WTC11 (cell line): ENCODE results near the gene NCL. TPM values are rescaled to one million over a fixed set of nuclear protein-coding genes. Genes with fewer than 3 reads are reported as not detected.

Source experiments
- ATF1 ChIP-seq: sonication (generic); formaldehyde crosslinking; IDR thresholded peaks from 2 replicates; pipeline ENCODE4 v1.8.1; 2023; ENCODE audit warnings: mild to moderate bottlenecking, moderate library complexity, missing genetic modification reagents
- ETV6 ChIP-seq: sonication (generic); formaldehyde crosslinking; IDR thresholded peaks from 2 replicates; pipeline ENCODE4 v1.8.1; 2022; ENCODE audit warnings: mild to moderate bottlenecking, missing genetic modification reagents
- FOXJ3 ChIP-seq: sonication (generic); formaldehyde crosslinking; IDR thresholded peaks from 2 replicates; pipeline ENCODE4 v1.9.0; 2021; ENCODE audit warnings: missing genetic modification reagents, mild to moderate bottlenecking, borderline replicate concordance
- JAZF1 ChIP-seq: fragments of 250-450 bp; sonication (Bioruptor Pico); IDR thresholded peaks from 2 replicates; pipeline ENCODE4 v1.9.0; 2021; ENCODE audit warnings: moderate library complexity, mild to moderate bottlenecking, inconsistent platforms
- NR1H2 ChIP-seq: sonication (generic); formaldehyde crosslinking; IDR thresholded peaks from 2 replicates; pipeline ENCODE4 v1.9.0; 2021; ENCODE audit warnings: mild to moderate bottlenecking, moderate library complexity, missing genetic modification reagents
- OVOL2 ChIP-seq: fragments of 250-450 bp; sonication (Bioruptor Pico); IDR thresholded peaks from 2 replicates; pipeline ENCODE4 v1.9.0; 2021; ENCODE audit warnings: mild to moderate bottlenecking, borderline replicate concordance
- RELA ChIP-seq: sonication (generic); formaldehyde crosslinking; IDR thresholded peaks from 2 replicates; pipeline ENCODE4 v1.8.1; 2022; ENCODE audit warnings: missing genetic modification reagents, mild to moderate bottlenecking, borderline replicate concordance
- SMAD3 ChIP-seq: sonication (generic); formaldehyde crosslinking; IDR thresholded peaks from 2 replicates; pipeline ENCODE4 v1.8.0; 2022; ENCODE audit warnings: missing genetic modification reagents, mild to moderate bottlenecking, borderline replicate concordance
- SMAD4 ChIP-seq: sonication (generic); formaldehyde crosslinking; IDR thresholded peaks from 2 replicates; pipeline ENCODE4 v1.8.0; 2022; ENCODE audit warnings: mild to moderate bottlenecking, missing genetic modification reagents
- TEAD1 ChIP-seq: sonication (generic); formaldehyde crosslinking; IDR thresholded peaks from 2 replicates; pipeline ENCODE4 v1.8.0; 2022; ENCODE audit warnings: mild to moderate bottlenecking, missing genetic modification reagents
- TP53 ChIP-seq: sonication (generic); formaldehyde crosslinking; IDR thresholded peaks from 2 replicates; pipeline ENCODE4 v1.8.1; 2023; ENCODE audit warnings: mild to moderate bottlenecking, missing genetic modification reagents
- ZBTB21 ChIP-seq: sonication (generic); formaldehyde crosslinking; IDR thresholded peaks from 2 replicates; pipeline ENCODE4 v1.8.1; 2023; ENCODE audit warnings: mild to moderate bottlenecking, missing genetic modification reagents, borderline replicate concordance
- ZNF263 ChIP-seq: sonication (generic); formaldehyde crosslinking; IDR thresholded peaks from 2 replicates; pipeline ENCODE4 v1.8.1; 2022; ENCODE audit warnings: low read depth, mild to moderate bottlenecking, moderate library complexity, missing genetic modification reagents
- ZNF317 ChIP-seq: sonication (generic); formaldehyde crosslinking; IDR thresholded peaks from 2 replicates; pipeline ENCODE4 v1.8.1; 2023; ENCODE audit warnings: low read depth, mild to moderate bottlenecking, moderate library complexity, missing genetic modification reagents, borderline replicate concordance
- ZNF423 ChIP-seq: fragments of 250-450 bp; sonication (Bioruptor Pico); IDR thresholded peaks from 2 replicates; pipeline ENCODE4 v2.1.2; 2022; ENCODE audit warnings: mild to moderate bottlenecking, moderate library complexity
- ZNF671 ChIP-seq: fragments of 250-450 bp; sonication (Bioruptor Pico); IDR thresholded peaks from 2 replicates; pipeline ENCODE4 v1.8.0; 2021; ENCODE audit warnings: mild to moderate bottlenecking
- total RNA-seq: library from RNA; stranded (reverse); gene quantifications from 3 replicates; pipeline ENCODE4 v1.2.3, GENCODE V29; 2021
- TF ChIP-seq, protein P1 (sequence below): sonication (generic); formaldehyde crosslinking; conservative IDR thresholded peaks from 2 replicates; pipeline ENCODE4 v1.8.1; 2023; ENCODE audit warnings: mild to moderate bottlenecking, low read depth, missing genetic modification reagents, moderate library complexity
- TF ChIP-seq, protein P2 (sequence below): fragments of 250-450 bp; sonication (Bioruptor Pico); IDR thresholded peaks from 2 replicates; pipeline ENCODE4 v1.8.0; 2021; ENCODE audit warnings: mild to moderate bottlenecking
- TF ChIP-seq, protein P3 (sequence below): sonication (generic); formaldehyde crosslinking; IDR thresholded peaks from 2 replicates; pipeline ENCODE4 v1.8.1; 2023; ENCODE audit warnings: mild to moderate bottlenecking, moderate library complexity, missing genetic modification reagents
- TF ChIP-seq, protein P4 (sequence below): sonication (generic); formaldehyde crosslinking; IDR thresholded peaks from 2 replicates; pipeline ENCODE4 v1.8.0; 2023; ENCODE audit warnings: missing genetic modification reagents
- TF ChIP-seq, protein P5 (sequence below): sonication (generic); formaldehyde crosslinking; IDR thresholded peaks from 2 replicates; pipeline ENCODE4 v1.8.1; 2022; ENCODE audit warnings: mild to moderate bottlenecking, moderate library complexity, missing genetic modification reagents
- TF ChIP-seq, protein P6 (sequence below): sonication (generic); formaldehyde crosslinking; IDR thresholded peaks from 2 replicates; pipeline ENCODE4 v1.8.1; 2022; ENCODE audit warnings: low read depth, mild to moderate bottlenecking, moderate library complexity, missing genetic modification reagents, borderline replicate concordance
- TF ChIP-seq, protein P7 (sequence below): sonication (generic); formaldehyde crosslinking; IDR thresholded peaks from 2 replicates; pipeline ENCODE4 v1.8.1; 2023; ENCODE audit warnings: mild to moderate bottlenecking, missing genetic modification reagents
- TF ChIP-seq, protein P8 (sequence below): fragments of 250-450 bp; sonication (Bioruptor Pico); conservative IDR thresholded peaks from 2 replicates; pipeline ENCODE4 v1.9.0; 2021; ENCODE audit warnings: mild to moderate bottlenecking

The NCL gene
- total RNA-seq, 1 experiment from 2014 or later: 1,223 TPM

DNA sequence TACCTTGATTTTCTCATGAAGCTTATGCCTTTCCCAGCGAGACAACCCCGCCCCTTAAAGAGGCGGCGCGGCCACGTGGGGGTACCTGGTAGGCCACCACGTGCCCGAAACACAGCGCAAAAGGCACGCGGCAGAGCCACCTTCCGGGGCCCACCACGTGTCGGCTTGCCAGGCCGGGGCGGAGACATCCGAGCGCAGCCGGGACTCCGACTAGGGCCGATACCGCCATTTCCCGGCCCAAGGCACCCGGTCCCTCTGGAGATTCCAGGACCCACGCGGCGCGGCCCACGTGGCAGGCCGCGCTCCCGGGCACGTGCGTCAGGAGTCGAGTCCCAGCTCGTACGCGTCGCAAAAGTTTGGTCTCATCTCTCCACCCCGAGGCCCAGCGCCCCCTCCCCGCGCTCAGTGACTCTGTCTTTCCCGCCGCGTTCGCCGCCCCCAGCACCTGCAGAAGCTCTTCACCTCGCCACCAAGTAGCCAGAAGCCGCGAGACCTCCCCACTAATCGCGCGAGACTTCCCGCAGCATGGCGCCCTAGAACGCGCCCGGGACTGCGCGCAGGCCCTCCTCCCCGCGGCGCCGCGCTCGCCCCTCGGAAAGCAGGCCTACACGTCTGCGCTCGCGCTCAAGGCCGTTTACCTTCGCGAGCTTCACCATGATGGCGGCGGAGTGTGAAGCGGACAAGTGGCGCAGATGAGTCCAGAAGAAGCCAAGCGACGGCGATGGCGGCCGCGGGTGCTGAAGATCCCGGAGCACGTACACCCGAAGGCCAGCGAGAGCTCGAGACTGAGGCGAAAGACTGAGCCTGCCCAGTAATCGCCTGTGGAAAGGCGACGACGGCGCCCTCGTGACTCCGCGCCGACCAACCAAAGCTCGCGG is at the start of gene NCL (continued):
- TF ChIP-seq ATF1 (0 out of 2 replicates have a peak, but pooled peaks have one; percentile 19), OVOL2 (CRISPR knock-in tag) (no peak), NR1H2 (CRISPR knock-in tag) (no peak), JAZF1 (CRISPR knock-in tag) (no peak), TEAD1 (peak; percentile 80), SMAD3 (CRISPR knock-in tag) (peak; percentile 72; the same call in 1 of the 2 replicates), TP53 (CRISPR knock-in tag) (peak; percentile 88; the same call in 1 of the 2 replicates), ZNF423 (CRISPR knock-in tag) (no peak), ZBTB21 (CRISPR knock-in tag) (peak; percentile 81; the same call in 1 of the 2 replicates), ZNF671 (CRISPR knock-in tag) (no peak), ZNF263 (CRISPR knock-in tag) (no peak), ZNF317 (CRISPR knock-in tag) (0 out of 2 replicates have a peak, but pooled peaks have one; percentile 31), SMAD4 (CRISPR knock-in tag) (peak; percentile 74; the same call in 1 of the 2 replicates), RELA (peak; percentile 55; the same call in 1 of the 2 replicates), ETV6 (CRISPR knock-in tag) (peak; percentile 76), FOXJ3 (CRISPR knock-in tag) (no peak)
- TF ChIP-seq, protein P1, sequence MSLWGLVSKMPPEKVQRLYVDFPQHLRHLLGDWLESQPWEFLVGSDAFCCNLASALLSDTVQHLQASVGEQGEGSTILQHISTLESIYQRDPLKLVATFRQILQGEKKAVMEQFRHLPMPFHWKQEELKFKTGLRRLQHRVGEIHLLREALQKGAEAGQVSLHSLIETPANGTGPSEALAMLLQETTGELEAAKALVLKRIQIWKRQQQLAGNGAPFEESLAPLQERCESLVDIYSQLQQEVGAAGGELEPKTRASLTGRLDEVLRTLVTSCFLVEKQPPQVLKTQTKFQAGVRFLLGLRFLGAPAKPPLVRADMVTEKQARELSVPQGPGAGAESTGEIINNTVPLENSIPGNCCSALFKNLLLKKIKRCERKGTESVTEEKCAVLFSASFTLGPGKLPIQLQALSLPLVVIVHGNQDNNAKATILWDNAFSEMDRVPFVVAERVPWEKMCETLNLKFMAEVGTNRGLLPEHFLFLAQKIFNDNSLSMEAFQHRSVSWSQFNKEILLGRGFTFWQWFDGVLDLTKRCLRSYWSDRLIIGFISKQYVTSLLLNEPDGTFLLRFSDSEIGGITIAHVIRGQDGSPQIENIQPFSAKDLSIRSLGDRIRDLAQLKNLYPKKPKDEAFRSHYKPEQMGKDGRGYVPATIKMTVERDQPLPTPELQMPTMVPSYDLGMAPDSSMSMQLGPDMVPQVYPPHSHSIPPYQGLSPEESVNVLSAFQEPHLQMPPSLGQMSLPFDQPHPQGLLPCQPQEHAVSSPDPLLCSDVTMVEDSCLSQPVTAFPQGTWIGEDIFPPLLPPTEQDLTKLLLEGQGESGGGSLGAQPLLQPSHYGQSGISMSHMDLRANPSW (CRISPR knock-in tag): peak; percentile 87; the same call in 1 of the 2 replicates
- TF ChIP-seq, protein P2, sequence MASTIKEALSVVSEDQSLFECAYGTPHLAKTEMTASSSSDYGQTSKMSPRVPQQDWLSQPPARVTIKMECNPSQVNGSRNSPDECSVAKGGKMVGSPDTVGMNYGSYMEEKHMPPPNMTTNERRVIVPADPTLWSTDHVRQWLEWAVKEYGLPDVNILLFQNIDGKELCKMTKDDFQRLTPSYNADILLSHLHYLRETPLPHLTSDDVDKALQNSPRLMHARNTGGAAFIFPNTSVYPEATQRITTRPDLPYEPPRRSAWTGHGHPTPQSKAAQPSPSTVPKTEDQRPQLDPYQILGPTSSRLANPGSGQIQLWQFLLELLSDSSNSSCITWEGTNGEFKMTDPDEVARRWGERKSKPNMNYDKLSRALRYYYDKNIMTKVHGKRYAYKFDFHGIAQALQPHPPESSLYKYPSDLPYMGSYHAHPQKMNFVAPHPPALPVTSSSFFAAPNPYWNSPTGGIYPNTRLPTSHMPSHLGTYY (CRISPR knock-in tag): no peak
- TF ChIP-seq, protein P3, sequence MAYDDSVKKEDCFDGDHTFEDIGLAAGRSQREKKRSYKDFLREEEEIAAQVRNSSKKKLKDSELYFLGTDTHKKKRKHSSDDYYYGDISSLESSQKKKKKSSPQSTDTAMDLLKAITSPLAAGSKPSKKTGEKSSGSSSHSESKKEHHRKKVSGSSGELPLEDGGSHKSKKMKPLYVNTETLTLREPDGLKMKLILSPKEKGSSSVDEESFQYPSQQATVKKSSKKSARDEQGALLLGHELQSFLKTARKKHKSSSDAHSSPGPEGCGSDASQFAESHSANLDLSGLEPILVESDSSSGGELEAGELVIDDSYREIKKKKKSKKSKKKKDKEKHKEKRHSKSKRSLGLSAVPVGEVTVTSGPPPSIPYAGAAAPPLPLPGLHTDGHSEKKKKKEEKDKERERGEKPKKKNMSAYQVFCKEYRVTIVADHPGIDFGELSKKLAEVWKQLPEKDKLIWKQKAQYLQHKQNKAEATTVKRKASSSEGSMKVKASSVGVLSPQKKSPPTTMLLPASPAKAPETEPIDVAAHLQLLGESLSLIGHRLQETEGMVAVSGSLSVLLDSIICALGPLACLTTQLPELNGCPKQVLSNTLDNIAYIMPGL (CRISPR knock-in tag): peak; percentile 79
- TF ChIP-seq, protein P4, sequence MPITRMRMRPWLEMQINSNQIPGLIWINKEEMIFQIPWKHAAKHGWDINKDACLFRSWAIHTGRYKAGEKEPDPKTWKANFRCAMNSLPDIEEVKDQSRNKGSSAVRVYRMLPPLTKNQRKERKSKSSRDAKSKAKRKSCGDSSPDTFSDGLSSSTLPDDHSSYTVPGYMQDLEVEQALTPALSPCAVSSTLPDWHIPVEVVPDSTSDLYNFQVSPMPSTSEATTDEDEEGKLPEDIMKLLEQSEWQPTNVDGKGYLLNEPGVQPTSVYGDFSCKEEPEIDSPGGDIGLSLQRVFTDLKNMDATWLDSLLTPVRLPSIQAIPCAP (CRISPR knock-in tag): peak; percentile 22; the same call in 1 of the 2 replicates
- TF ChIP-seq, protein P5, sequence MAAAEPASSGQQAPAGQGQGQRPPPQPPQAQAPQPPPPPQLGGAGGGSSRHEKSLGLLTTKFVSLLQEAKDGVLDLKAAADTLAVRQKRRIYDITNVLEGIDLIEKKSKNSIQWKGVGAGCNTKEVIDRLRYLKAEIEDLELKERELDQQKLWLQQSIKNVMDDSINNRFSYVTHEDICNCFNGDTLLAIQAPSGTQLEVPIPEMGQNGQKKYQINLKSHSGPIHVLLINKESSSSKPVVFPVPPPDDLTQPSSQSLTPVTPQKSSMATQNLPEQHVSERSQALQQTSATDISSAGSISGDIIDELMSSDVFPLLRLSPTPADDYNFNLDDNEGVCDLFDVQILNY (CRISPR knock-in tag): peak; percentile 54
- TF ChIP-seq, protein P6, sequence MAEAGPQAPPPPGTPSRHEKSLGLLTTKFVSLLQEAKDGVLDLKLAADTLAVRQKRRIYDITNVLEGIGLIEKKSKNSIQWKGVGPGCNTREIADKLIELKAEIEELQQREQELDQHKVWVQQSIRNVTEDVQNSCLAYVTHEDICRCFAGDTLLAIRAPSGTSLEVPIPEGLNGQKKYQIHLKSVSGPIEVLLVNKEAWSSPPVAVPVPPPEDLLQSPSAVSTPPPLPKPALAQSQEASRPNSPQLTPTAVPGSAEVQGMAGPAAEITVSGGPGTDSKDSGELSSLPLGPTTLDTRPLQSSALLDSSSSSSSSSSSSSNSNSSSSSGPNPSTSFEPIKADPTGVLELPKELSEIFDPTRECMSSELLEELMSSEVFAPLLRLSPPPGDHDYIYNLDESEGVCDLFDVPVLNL (CRISPR knock-in tag): peak; percentile 83; the same call in 1 of the 2 replicates
- TF ChIP-seq, protein P7, sequence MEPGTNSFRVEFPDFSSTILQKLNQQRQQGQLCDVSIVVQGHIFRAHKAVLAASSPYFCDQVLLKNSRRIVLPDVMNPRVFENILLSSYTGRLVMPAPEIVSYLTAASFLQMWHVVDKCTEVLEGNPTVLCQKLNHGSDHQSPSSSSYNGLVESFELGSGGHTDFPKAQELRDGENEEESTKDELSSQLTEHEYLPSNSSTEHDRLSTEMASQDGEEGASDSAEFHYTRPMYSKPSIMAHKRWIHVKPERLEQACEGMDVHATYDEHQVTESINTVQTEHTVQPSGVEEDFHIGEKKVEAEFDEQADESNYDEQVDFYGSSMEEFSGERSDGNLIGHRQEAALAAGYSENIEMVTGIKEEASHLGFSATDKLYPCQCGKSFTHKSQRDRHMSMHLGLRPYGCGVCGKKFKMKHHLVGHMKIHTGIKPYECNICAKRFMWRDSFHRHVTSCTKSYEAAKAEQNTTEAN: peak; percentile 56
- TF ChIP-seq, protein P8, sequence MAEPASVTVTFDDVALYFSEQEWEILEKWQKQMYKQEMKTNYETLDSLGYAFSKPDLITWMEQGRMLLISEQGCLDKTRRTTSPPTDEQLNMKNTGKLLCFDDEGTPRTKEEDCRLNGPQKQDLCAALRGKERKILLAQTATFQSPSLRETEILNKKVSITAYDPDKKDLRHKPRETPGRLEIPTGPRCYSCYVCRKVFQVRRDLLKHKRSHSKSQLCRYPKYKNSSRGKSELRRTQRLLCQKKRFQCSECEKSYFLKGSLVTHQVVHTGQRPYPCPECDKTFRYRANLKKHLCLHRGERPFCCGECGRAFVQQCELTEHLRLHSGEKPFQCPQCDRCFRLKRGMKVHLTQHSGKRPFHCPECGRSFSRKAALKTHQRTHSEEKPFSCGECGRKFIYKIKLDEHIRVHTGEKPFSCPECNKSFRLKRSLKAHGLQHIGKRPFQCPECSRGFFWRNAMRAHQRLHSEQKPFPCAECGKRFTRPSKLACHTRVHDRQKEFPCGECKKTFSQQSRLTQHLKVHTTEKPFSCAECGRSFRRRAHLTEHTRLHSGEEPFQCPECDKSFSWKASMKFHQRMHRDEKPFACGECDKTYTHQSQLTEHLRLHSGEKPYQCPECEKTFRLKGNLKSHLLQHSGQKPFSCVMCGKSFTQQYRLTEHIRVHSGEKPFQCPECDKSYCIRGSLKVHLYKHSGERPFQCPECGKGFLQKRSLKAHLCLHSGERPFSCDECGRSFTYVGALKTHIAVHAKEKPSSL: no peak
